GM12892 (cell line): ENCODE measurements around the gene MEGF9. TPM values are rescaled to one million over a fixed set of nuclear protein-coding genes. Genes with fewer than 3 reads are reported as not detected.
"Not testable (repeated sequence)": the region's sequence is repeated elsewhere in the genome, so short reads cannot be mapped to it uniquely, and the experiment has no call there.

Source experiments
- DNase-seq: peaks from one replicate; pipeline ENCODE4 v3.0.0; 2011; ENCODE audit not compliant: insufficient read length
- FAIRE-seq: peaks from 2 replicates; lab custom pipeline; 2011; peaks lifted over from hg19 to GRCh38; lab: Jason Lieb, UNC
- POLR2A ChIP-seq: IDR thresholded peaks from 2 replicates; pipeline ENCODE4 v1.6.1; 2011; ENCODE audit warnings: low read depth, low read length, control low read depth
- POLR2AphosphoS5 ChIP-seq: IDR thresholded peaks from 2 replicates; pipeline ENCODE4 v1.6.1; 2011; ENCODE audit warnings: low read depth, low read length, control low read depth
- TAF1 ChIP-seq: IDR thresholded peaks from 2 replicates; pipeline ENCODE4 v1.6.1; 2011; ENCODE audit warnings: low read depth, mild to moderate bottlenecking, control low read depth, low read length, borderline replicate concordance
- polyA plus RNA-seq: library from polyadenylated mRNA; unstranded; fragments of >200 nt; gene quantifications from one replicate; pipeline ENCODE4 v1.2.1, GENCODE V29; 2012; ENCODE audit warnings: missing spikeins, inconsistent platforms; ENCODE audit not compliant: missing spikeins

MEGF9 gene
- polyA plus RNA-seq: 3.5 TPM

DNA sequence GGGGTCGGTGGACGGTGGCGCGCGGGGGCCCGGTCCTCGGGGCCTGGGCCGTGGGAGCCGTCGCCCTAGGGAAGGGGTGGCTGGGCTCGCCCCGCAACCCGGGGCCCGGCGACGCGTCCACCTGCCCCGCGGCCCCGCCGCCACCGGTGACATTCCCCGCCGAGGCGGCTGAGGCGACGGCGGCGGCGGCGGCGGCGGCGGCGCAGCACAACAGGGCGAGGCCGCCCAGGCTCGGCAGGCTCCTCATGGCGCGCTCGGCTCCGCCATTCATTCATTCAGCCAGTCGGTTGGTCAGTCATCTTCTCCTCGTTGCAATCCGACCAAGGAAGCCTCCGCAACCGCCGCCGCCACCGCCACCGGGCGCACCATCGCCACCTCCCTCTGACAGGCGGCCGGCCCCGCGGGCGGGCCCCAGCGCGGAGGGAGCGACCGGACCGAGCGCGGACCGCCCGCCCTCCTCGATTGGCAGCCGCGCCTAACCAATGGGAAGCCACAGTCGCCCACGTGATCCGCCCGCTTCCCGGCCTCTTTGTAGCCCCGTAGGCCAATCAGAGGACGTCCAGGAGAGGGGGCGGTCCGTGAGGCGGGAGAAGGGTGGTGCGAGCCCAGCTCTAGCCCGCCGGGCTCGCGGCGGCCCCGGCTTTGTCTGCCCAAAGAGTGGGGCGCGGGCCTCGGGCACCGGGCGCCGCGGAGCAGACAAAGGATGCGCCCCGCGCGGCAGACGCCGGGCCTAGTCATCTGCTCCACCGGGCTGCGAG lies at the start of gene MEGF9:
MEGF9 (minus strand) TSS at position 383 of the 758 bp plus-strand sequence; CDS start at position 271, 112 bp downstream.
- peak; percentile 89 for DNase-seq
- peak; percentile 94 for FAIRE-seq
- TF ChIP-seq POLR2A: peak; percentile 77; the same call in 1 of the 2 replicates
- TF ChIP-seq TAF1: no peak
- TF ChIP-seq POLR2AphosphoS5: peak; percentile 60; the same call in 1 of the 2 replicates

DNA sequence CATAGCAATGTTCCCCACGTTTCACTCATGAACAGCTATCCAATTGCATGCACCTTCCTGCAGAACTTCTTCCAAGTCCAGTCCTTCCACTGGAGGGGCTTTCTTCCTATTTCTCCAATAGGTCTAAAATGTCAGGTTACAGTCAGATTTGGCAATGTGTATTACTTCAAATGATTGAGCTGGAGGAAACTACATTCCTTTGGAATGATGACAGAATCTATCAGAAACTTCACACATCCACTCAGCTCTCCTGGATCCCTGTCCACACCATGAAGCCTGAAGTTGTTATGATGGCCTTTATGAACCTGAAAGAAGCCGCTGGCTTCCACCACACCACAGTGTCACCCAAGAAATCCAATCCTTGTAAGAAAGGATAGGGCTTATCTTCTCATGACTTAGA lies 46.7 kb upstream of the MEGF9 start:
- TF ChIP-seq POLR2A: no peak
- TF ChIP-seq POLR2AphosphoS5: no peak
- no peak for TF ChIP-seq TAF1
- no peak for DNase-seq
- FAIRE-seq: no peak

GRCh38 chr9:120759755-120760400 lies 45.6 kb upstream of the MEGF9 start:
- DNase-seq (no peak), FAIRE-seq (no peak)
- TF ChIP-seq TAF1 (no peak), POLR2AphosphoS5 (no peak), POLR2A (no peak)

- no peak for FAIRE-seq
- no peak for TF ChIP-seq POLR2AphosphoS5
- no peak for TF ChIP-seq TAF1
- no peak for TF ChIP-seq POLR2A
- DNase-seq: no peak
These were observed 44.3 kb upstream of the MEGF9 start for GRCh38 chr9:120758544-120758943.

DNA sequence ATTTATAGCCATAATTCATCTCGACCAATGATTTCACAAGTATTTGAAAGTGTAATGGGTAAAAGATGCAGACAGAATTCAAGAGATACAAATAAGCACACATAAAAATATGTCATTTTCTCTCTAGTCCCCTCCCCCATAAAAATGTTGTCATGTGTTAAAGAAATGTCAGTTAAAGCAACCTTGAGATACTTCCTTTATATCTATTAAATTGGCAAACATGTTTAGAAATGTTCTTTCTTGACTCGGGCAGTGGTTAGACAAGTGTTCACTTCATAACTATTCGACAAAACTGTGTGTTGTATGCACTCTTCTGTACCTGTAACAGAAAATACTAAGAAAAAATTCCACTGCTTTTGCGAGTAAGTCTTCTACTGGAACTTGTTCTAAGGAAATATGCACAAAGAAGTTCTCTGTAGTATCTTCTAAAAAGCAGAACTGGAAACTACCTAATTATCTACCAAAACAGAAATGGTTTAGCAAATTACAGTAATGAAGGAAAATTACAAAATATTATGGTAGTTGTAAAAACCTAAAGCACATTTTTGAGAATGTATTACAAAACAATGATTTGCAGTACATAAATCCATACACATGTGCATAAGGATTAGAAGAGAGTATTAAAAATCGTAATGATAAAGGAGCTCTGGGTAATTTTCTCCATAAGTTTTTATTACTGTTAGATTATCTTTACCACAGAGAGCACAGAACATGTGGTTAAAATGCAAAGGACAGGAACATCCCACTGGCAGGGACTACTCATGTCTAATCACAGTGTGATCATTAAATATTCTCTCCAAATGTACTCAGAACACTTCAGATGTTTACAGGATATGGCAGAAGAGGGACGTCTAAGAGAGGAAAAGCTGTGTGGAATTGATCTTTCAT lies 43.0 kb upstream of the MEGF9 start:
- FAIRE-seq: no peak
- TF ChIP-seq TAF1 (no peak), POLR2AphosphoS5 (no peak), POLR2A (no peak)
- DNase-seq: no peak

DNA sequence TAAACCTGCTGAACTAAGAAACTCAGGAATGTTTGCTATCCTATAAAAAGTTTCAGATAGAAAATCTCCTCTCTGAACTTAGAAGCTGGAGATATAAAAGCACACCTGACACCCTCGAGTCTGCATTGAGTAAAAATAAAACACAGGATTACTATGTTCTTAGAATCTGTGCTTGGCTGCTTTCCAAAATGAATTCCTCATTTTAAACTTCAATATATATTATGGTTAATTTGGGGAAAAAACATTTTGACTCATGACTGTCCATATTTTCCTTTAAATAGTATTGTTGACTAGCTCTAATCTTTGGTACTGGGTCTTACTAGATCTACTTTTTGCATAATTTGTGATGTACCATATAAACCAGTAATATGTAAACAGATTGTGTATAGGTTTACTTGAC lies 42.3 kb upstream of the MEGF9 start:
- DNase-seq (no peak), FAIRE-seq (no peak)
- TF ChIP-seq POLR2AphosphoS5: no peak
- TF ChIP-seq POLR2A: no peak
- no peak for TF ChIP-seq TAF1

GRCh38 chr9:120755810-120756434 lies 41.7 kb upstream of the MEGF9 start:
- FAIRE-seq: peak; percentile 86

GRCh38 chr9:120755044-120755443 lies 40.8 kb upstream of the MEGF9 start:
- DNase-seq: no peak
- TF ChIP-seq POLR2AphosphoS5 (no peak), POLR2A (no peak), TAF1 (no peak)
- no peak for FAIRE-seq

More at GRCh38 chr9:120755810-120756434, 41.7 kb upstream of the MEGF9 start:
- no peak for TF ChIP-seq TAF1
- TF ChIP-seq POLR2AphosphoS5: no peak
- no peak for TF ChIP-seq POLR2A
- peak; percentile 21 for DNase-seq

- DNase-seq: no peak
- TF ChIP-seq POLR2A: no peak
- no peak for TF ChIP-seq TAF1
- TF ChIP-seq POLR2AphosphoS5: no peak
- FAIRE-seq: no peak
These were observed 36.2 kb upstream of the MEGF9 start for GRCh38 chr9:120750421-120750820.

DNA sequence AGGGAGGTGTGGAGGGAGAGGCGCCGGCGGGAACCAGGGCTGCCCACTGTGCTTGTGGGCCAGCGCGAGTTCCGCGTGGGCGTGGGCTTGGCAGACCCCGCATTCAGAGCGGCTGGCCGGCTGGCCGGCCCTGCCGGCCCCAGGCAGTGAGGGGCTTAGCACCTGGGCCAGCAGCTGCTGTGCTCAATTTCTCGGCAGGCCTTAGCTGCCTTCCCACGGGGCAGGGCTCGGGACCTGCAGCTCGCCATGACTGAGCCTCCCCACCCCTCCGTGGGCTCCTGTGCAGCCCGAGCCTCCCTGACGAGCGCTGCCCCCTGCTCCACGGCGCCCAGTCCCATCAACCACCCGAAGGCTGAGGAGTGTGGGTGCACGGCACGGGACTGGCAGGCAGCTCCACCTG lies 32.1 kb upstream of the MEGF9 start:
- DNase-seq, FAIRE-seq: not testable (repeated sequence)

DNA sequence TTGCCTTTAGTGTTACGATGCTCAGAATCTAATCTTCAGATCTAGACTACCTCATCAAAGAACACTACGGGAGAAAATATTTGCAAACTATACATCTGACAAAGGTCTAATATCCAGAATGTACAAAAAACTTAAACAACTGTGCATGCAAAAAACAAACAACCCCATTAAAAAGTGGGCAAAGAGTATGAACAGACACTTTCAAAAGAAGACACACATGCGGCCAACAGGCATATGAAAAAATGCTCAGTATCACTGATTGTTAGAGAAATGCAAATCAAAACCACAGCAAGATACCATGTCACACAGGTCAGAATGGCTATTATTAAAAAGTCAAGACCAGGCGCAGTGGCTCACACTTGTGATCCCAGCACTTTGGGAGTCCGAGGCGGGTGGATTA lies 31.0 kb upstream of the MEGF9 start:
- TF ChIP-seq POLR2A (no peak), POLR2AphosphoS5 (no peak), TAF1 (no peak)
- FAIRE-seq (no peak), DNase-seq (no peak)

DNA sequence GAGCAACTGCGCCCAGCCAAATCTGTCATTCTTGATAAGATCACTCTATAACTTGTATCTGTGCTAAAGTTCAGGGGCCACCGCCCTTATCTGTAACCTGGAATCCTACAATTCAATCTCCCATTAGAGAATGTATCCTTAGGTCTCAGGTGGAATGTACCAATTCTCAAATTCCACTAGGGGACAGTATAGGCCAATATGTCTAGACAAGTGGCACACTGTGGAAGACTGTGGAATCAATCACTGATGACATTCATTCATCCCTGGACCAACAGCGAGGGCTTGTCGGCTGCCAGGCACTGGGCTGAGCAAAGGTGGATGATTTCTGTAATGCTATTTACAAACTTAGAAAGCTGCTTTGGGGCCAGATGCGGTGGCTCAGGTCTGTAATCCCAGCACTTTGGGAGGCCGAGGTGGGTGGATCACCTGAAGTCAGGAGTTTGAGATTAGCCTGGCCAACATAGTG lies 28.7 kb upstream of the MEGF9 start:
- DNase-seq (peak; percentile 23), FAIRE-seq (peak; percentile 65)
- TF ChIP-seq POLR2A (no peak), TAF1 (no peak), POLR2AphosphoS5 (no peak)
